ENCODE data around the gene C2orf72.

DNA sequence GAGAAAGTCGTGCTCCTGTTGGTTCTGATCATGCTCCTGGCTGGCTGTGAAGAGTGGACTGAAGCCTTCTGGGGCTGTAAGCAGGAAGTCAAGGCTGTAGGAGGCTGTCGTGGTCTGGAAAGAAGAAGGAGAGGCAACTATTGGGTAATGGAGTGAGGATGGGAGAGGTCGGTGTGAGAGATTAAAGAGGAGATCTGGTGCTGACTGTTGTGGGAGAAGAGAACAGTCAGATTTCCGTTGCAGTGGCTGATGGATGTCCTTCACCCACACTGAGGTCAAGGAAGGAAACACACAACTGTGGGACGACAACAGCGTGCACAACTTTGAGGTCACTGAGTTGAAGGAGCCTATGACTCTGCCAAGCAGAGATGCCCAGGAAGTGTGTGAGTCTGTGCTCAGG, 16.5 kb downstream of the C2orf72 start:
- TF ChIP-seq CTCF (IDR thresholded peaks at IDR 0.05) (no peak), POLR2A (IDR thresholded peaks at IDR 0.05) (no peak)
